Parathyroid adenoma (tissue), 2 donors: Measurements from ENCODE around the gene RALGAPB.
"Not testable (repeated sequence)": the region's sequence is repeated elsewhere in the genome, so short reads cannot be mapped to it uniquely, and the experiment has no call there.

Experiments used
- H2AFZ ChIP-seq: fragments of 300-600 bp; sonication (generic); one replicate; pipeline ENCODE4 v1.7.0; 2017; ENCODE audit warnings: antibody characterized with exemption, mild to moderate bottlenecking
- H3K27ac ChIP-seq: fragments of 300-600 bp; sonication (generic); one replicate; pipeline ENCODE4 v1.7.0; 2017
- H3K27me3 ChIP-seq: fragments of 300-600 bp; sonication (generic); one replicate; pipeline ENCODE4 v1.7.0; 2017; ENCODE audit warnings: low read length; ENCODE audit not compliant: control insufficient read depth, insufficient read depth
- H3K36me3 ChIP-seq: fragments of 300-600 bp; sonication (generic); one replicate; pipeline ENCODE4 v1.7.0; 2017; ENCODE audit warnings: low read length; ENCODE audit not compliant: control insufficient read depth, insufficient read depth
- H3K4me1 ChIP-seq: fragments of 300-600 bp; sonication (generic); one replicate; pipeline ENCODE4 v1.7.0; 2017; ENCODE audit warnings: control low read depth
- H3K4me2 ChIP-seq: fragments of 300-600 bp; sonication (generic); one replicate; pipeline ENCODE4 v1.7.0; 2017; ENCODE audit warnings: low read length
- H3K4me3 ChIP-seq: fragments of 300-600 bp; sonication (generic); one replicate; pipeline ENCODE4 v1.7.0; 2017; ENCODE audit warnings: low read depth, low read length
- H3K79me2 ChIP-seq: fragments of 300-600 bp; sonication (generic); one replicate; pipeline ENCODE4 v1.7.0; 2017; ENCODE audit warnings: control low read depth
- H3K9ac ChIP-seq: fragments of 300-600 bp; sonication (generic); one replicate; pipeline ENCODE4 v1.7.0; 2017; ENCODE audit warnings: mild to moderate bottlenecking
- H3K9me3 ChIP-seq: fragments of 300-600 bp; sonication (generic); one replicate; pipeline ENCODE4 v1.7.0; 2017; ENCODE audit warnings: low read length; ENCODE audit not compliant: control insufficient read depth
- CTCF ChIP-seq: fragments of 300-600 bp; sonication (generic); IDR thresholded peaks from one replicate; pipeline ENCODE4 v1.7.0; 2017; ENCODE audit warnings: antibody characterized with exemption, mild to moderate bottlenecking
- donor health status: primary hyperparathyroidism.

The RALGAPB gene

GRCh38 chr20:38458314-38458713 lies 14.3 kb upstream of the RALGAPB start:
- Histone ChIP-seq H3K9me3 (no peaks in the 10 kb centered on the region), H3K36me3 (no peaks in the 10 kb centered on the region), H3K9ac (no peak overlapping the region), H3K4me3 (no peak overlapping the region), H2AFZ (no peak overlapping the region), H3K27ac (no peak overlapping the region), H3K27me3 (no peaks in the 10 kb centered on the region), H3K79me2 (no peaks in the 10 kb centered on the region), H3K4me1 (no peaks in the 10 kb centered on the region), H3K4me2 (no peak overlapping the region)
- no peak for TF ChIP-seq CTCF

GRCh38 chr20:38460040-38460623 lies 12.5 kb upstream of the RALGAPB start:
- H3K4me1 ChIP-seq = no peaks in the 10 kb centered on the region
- H3K4me2 ChIP-seq = no peak overlapping the region
- no peak overlapping the region for H3K9ac ChIP-seq
- no peak overlapping the region for H2AFZ ChIP-seq
- H3K27ac ChIP-seq = no peak overlapping the region
- H3K27me3 ChIP-seq = no peaks in the 10 kb centered on the region
- TF ChIP-seq CTCF = no peak
- no peaks in the 10 kb centered on the region for H3K36me3 ChIP-seq
- H3K4me3 ChIP-seq = no peak overlapping the region
- no peaks in the 10 kb centered on the region for H3K9me3 ChIP-seq
- H3K79me2 ChIP-seq = no peaks in the 10 kb centered on the region

- not testable (repeated sequence) for H3K4me2 ChIP-seq, H3K9me3 ChIP-seq, H3K27me3 ChIP-seq, H3K27ac ChIP-seq, H2AFZ ChIP-seq, H3K9ac ChIP-seq, H3K4me3 ChIP-seq, H3K4me1 ChIP-seq, H3K36me3 ChIP-seq, H3K79me2 ChIP-seq
These were observed 12.0 kb upstream of the RALGAPB start for GRCh38 chr20:38460631-38461030.

GRCh38 chr20:38461167-38461566 lies 11.5 kb upstream of the RALGAPB start:
- H3K36me3 ChIP-seq, H3K4me3 ChIP-seq: not testable (repeated sequence)

GRCh38 chr20:38461569-38461968 lies 11.1 kb upstream of the RALGAPB start:
- H3K4me1 ChIP-seq, H3K9me3 ChIP-seq, H3K27me3 ChIP-seq, H3K27ac ChIP-seq, H3K36me3 ChIP-seq, H3K4me2 ChIP-seq, H3K9ac ChIP-seq, H3K4me3 ChIP-seq, H3K79me2 ChIP-seq, H2AFZ ChIP-seq: not testable (repeated sequence)

More at GRCh38 chr20:38461167-38461566, 11.5 kb upstream of the RALGAPB start:
- H3K9me3 ChIP-seq, H2AFZ ChIP-seq, H3K79me2 ChIP-seq, H3K4me2 ChIP-seq, H3K27ac ChIP-seq, H3K27me3 ChIP-seq, H3K4me1 ChIP-seq, H3K9ac ChIP-seq: not testable (repeated sequence)

- H3K4me3 ChIP-seq = no peak overlapping the region
- no peaks in the 10 kb centered on the region for H3K4me1 ChIP-seq
- H3K27me3 ChIP-seq = no peaks in the 10 kb centered on the region
- no peak overlapping the region for H3K27ac ChIP-seq
- no peak for TF ChIP-seq CTCF
- no peaks in the 10 kb centered on the region for H3K79me2 ChIP-seq
- no peak overlapping the region for H3K9ac ChIP-seq
- no peak overlapping the region for H2AFZ ChIP-seq
- H3K4me2 ChIP-seq = no peak overlapping the region
- no peaks in the 10 kb centered on the region for H3K9me3 ChIP-seq
- no peaks in the 10 kb centered on the region for H3K36me3 ChIP-seq
These were observed 6.5 kb upstream of the RALGAPB start for GRCh38 chr20:38466171-38466570.
